Measurements from ENCODE around the gene RAB11A. TPM values are rescaled to one million over a fixed set of nuclear protein-coding genes. Genes with fewer than 3 reads are reported as not detected.

Gene RAB11A
- total and polyA plus RNA-seq, 2 of the 13 experiments (the other 11 are each of a cell fraction or from before 2014, with no cell fraction given), result 161 to 162 TPM

DNA sequence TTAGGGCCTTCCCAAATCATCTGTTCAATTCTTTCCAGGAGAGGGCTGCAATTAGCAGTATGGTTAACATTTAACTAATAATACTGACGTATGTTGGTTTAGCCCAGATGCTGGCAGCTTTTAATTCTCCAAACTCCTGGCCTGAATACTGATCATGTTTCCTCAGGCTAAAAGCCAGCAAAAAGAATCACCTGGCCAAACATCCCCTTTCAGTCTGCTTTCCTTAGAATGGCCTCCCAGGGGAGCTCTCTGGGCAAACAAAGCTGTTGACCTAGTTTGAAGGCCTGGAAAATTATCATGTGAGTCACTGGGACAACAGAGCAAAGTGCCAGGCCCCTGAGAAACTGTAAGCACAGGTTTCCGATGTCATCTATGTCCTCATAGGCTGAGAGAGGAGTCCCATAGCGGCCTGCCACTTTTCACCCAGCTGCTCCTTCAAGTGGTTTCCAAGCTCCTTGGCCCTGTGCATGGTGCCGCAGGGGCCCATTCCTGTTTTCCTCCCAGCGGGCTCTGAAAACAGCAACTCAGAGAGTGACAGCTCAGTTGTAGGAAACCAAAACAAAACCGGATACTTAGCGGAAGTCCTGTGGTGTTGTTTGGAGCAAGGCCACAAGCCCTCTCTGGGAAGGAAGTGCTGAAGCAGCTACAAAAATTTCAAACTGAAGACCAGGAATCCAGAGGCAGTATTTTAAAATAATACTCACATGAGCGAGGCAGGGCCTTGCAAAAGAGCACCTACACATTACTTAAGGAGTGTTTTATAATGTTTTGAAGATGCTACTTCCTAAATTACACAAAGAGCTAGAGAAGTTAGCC lies 36.5 kb upstream of the RAB11A start (continued):
- TF ChIP-seq, protein P1, sequence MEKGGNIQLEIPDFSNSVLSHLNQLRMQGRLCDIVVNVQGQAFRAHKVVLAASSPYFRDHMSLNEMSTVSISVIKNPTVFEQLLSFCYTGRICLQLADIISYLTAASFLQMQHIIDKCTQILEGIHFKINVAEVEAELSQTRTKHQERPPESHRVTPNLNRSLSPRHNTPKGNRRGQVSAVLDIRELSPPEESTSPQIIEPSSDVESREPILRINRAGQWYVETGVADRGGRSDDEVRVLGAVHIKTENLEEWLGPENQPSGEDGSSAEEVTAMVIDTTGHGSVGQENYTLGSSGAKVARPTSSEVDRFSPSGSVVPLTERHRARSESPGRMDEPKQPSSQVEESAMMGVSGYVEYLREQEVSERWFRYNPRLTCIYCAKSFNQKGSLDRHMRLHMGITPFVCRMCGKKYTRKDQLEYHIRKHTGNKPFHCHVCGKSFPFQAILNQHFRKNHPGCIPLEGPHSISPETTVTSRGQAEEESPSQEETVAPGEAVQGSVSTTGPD (CRISPR knock-in tag; IDR thresholded peaks at IDR 0.05), result peak; percentile 89
- 0 out of 2 replicates have a peak, but pooled peaks have one; percentile 21 for TF ChIP-seq ZBTB21 (CRISPR knock-in tag; IDR thresholded peaks at IDR 0.05)
- 0 out of 2 replicates have a peak, but pooled peaks have one; percentile 66 for TF ChIP-seq PAX8 (CRISPR knock-in tag; IDR thresholded peaks at IDR 0.05; ENCODE audit: borderline replicate concordance)
- peak; percentile 90 for TF ChIP-seq NFIC (IDR thresholded peaks at IDR 0.05; ENCODE audit: low read length)
- TF ChIP-seq GPN1 (CRISPR knock-in tag; IDR thresholded peaks at IDR 0.05; ENCODE audit: borderline replicate concordance), result no peak
- TF ChIP-seq ZBTB26 (CRISPR knock-in tag; IDR thresholded peaks at IDR 0.05; ENCODE audit: borderline replicate concordance), result peak; percentile 56; the same call in 1 of the 2 replicates
- TF ChIP-seq ZNF564 (CRISPR knock-in tag; IDR thresholded peaks at IDR 0.05), result no peak
- TF ChIP-seq, protein P2, sequence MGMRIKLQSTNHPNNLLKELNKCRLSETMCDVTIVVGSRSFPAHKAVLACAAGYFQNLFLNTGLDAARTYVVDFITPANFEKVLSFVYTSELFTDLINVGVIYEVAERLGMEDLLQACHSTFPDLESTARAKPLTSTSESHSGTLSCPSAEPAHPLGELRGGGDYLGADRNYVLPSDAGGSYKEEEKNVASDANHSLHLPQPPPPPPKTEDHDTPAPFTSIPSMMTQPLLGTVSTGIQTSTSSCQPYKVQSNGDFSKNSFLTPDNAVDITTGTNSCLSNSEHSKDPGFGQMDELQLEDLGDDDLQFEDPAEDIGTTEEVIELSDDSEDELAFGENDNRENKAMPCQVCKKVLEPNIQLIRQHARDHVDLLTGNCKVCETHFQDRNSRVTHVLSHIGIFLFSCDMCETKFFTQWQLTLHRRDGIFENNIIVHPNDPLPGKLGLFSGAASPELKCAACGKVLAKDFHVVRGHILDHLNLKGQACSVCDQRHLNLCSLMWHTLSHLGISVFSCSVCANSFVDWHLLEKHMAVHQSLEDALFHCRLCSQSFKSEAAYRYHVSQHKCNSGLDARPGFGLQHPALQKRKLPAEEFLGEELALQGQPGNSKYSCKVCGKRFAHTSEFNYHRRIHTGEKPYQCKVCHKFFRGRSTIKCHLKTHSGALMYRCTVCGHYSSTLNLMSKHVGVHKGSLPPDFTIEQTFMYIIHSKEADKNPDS (CRISPR knock-in tag; IDR thresholded peaks at IDR 0.05), result no peak
- no peak; the same call in 1 of the 2 replicates for TF ChIP-seq ZNF547 (CRISPR knock-in tag; IDR thresholded peaks at IDR 0.05)
- peak; percentile 54; the same call in 1 of the 2 replicates for TF ChIP-seq KDM4B (CRISPR knock-in tag; IDR thresholded peaks at IDR 0.05)
- TF ChIP-seq ZNF460 (CRISPR knock-in tag; IDR thresholded peaks at IDR 0.05; ENCODE audit: borderline replicate concordance), result no peak; the same call in 1 of the 2 replicates
- peak; percentile 41; the same call in 1 of the 2 replicates for TF ChIP-seq MYC (CRISPR knock-in tag; IDR thresholded peaks at IDR 0.05; ENCODE audit: borderline replicate concordance)
- no peak for TF ChIP-seq HNRNPK (IDR thresholded peaks at IDR 0.05; ENCODE audit: low read depth, low read length, poor library complexity, severe bottlenecking)
- peak; percentile 59; the same call in 1 of the 2 replicates for TF ChIP-seq NR2C2 (CRISPR knock-in tag; IDR thresholded peaks at IDR 0.05; ENCODE audit: borderline replicate concordance)
- peak; percentile 90 for TF ChIP-seq SIX1 (CRISPR knock-in tag; IDR thresholded peaks at IDR 0.05; ENCODE audit: borderline replicate concordance)
- 0 out of 2 replicates have a peak, but pooled peaks have one; percentile 45 for TF ChIP-seq ZNF782 (CRISPR knock-in tag; IDR thresholded peaks at IDR 0.05; ENCODE audit: borderline replicate concordance)
- peak; percentile 35; the same call in 1 of the 2 replicates for TF ChIP-seq KDM5B (CRISPR knock-in tag; IDR thresholded peaks at IDR 0.05; ENCODE audit: borderline replicate concordance)
- TF ChIP-seq FOSL1 (CRISPR knock-in tag; IDR thresholded peaks at IDR 0.05; ENCODE audit: borderline replicate concordance), result peak; percentile 100
- TF ChIP-seq RNF219 (CRISPR knock-in tag; IDR thresholded peaks at IDR 0.05), result peak; percentile 71; the same call in 1 of the 2 replicates

Measured in HepG2 (cell line).